SK-N-SH (cell line): ENCODE results near the gene STARD10. TPM values are rescaled to one million over a fixed set of nuclear protein-coding genes. Genes with fewer than 3 reads are reported as not detected.

ENCODE experiments used
- CTCF ChIA-PET: fragments of 300-600, 350-600 bp; formaldehyde crosslinking; extraction: SDS; loops from one replicate; lab custom pipeline; 2021; lab: Yijun Ruan, JAX
- POLR2A ChIA-PET: fragments of 350-600 bp; sonication (Branson Sonifier 250); formaldehyde crosslinking; extraction: SDS; loops from one replicate; lab custom pipeline; 2020; ENCODE audit warnings: antibody characterized with exemption, inconsistent platforms; lab: Yijun Ruan, JAX
- DNase-seq: peaks from one replicate; pipeline ENCODE4 v3.0.0; 2012
- H2AFZ ChIP-seq: fragments of 200-600 bp; sonication (generic); 2 replicates; pipeline ENCODE4 v1.8.1; 2016; ENCODE audit warnings: antibody characterized with exemption, mild to moderate bottlenecking, low read depth
- H3F3A ChIP-seq: fragments of 200-600 bp; sonication (generic); replicated peaks from 2 replicates; pipeline ENCODE3; 2016; ENCODE audit warnings: antibody characterized with exemption, mild to moderate bottlenecking; ENCODE audit not compliant: insufficient read depth
- H3K27ac ChIP-seq, 2 experiments: fragments of 200-500 bp in 1 of 2; fragments of 200-600 bp in 1 of 2; sonication (Bioruptor generic) in 1 of 2; sonication (generic), shearing (Covaris generic) in 1 of 2; 2 replicates each; pipeline versions ENCODE4 v1.5.1 to v1.6.1; 2014 to 2016; ENCODE audit warnings: low read depth in 2 of 2, inconsistent platforms in 1 of 2, low read length in 1 of 2, mild to moderate bottlenecking in 1 of 2, mixed read lengths in 1 of 2
- H3K27me3 ChIP-seq: fragments of 200-600 bp; sonication (generic), shearing (Covaris generic); 2 replicates; pipeline ENCODE4 v1.6.1; 2016; ENCODE audit warnings: mixed run types; ENCODE audit not compliant: insufficient read depth
- H3K36me3 ChIP-seq, 2 experiments: fragments of 200-500 bp in 1 of 2; fragments of 200-600 bp in 1 of 2; sonication (Bioruptor generic) in 1 of 2; sonication (generic) in 1 of 2; replicated peaks in 1 of 2; 2 replicates each; pipeline versions ENCODE3 to v1.5.1; 2014 to 2016; ENCODE audit warnings: low read length in 1 of 2, mild to moderate bottlenecking in 1 of 2; ENCODE audit not compliant: insufficient read depth in 2 of 2, control insufficient read depth in 1 of 2
- H3K4me1 ChIP-seq, 2 experiments: fragments of 200-500 bp in 1 of 2; fragments of 200-600 bp in 1 of 2; sonication (Bioruptor generic) in 1 of 2; sonication (generic), shearing (Covaris generic) in 1 of 2; 2 replicates each; pipeline versions ENCODE4 v1.5.1 to v1.6.1; 2014 to 2016; ENCODE audit warnings: low read depth in 1 of 2, low read length in 1 of 2, mixed run types in 1 of 2; ENCODE audit not compliant: insufficient read depth in 2 of 2, control insufficient read depth in 1 of 2
- H3K4me2 ChIP-seq: fragments of 200-600 bp; sonication (generic), shearing (Covaris generic); 2 replicates; pipeline ENCODE4 v1.6.1; 2017; ENCODE audit warnings: mixed run types
- H3K4me3 ChIP-seq, 2 experiments: fragments of 200-500 bp in 1 of 2; fragments of 200-600 bp in 1 of 2; sonication (Bioruptor generic) in 1 of 2; sonication (generic), shearing (Covaris generic) in 1 of 2; 2 replicates each; pipeline versions ENCODE4 v1.5.1 to v1.8.1; 2014 to 2016; ENCODE audit warnings: low read depth in 2 of 2, inconsistent platforms in 1 of 2, low read length in 1 of 2, mild to moderate bottlenecking in 1 of 2, mixed read lengths in 1 of 2, moderate library complexity in 1 of 2
- H3K79me2 ChIP-seq: fragments of 200-600 bp; sonication (generic); 2 replicates; pipeline ENCODE4 v1.8.1; 2017; ENCODE audit warnings: mild to moderate bottlenecking; ENCODE audit not compliant: insufficient read depth
- H3K9ac ChIP-seq: fragments of 200-600 bp; sonication (generic); 2 replicates; pipeline ENCODE4 v1.6.1; 2017; ENCODE audit warnings: mixed run types
- H3K9me2 ChIP-seq: fragments of 200-600 bp; sonication (generic); 2 replicates; pipeline ENCODE4 v1.6.1; 2017; ENCODE audit warnings: mixed run types
- H3K9me3 ChIP-seq: fragments of 200-600 bp; sonication (generic); 2 replicates; pipeline ENCODE4 v1.6.1; 2017; ENCODE audit warnings: mixed run types, mild to moderate bottlenecking, moderate library complexity
- H4K20me1 ChIP-seq: fragments of 200-600 bp; sonication (generic); 2 replicates; pipeline ENCODE4 v1.6.1; 2017; ENCODE audit warnings: mild to moderate bottlenecking, mixed run types; ENCODE audit not compliant: insufficient read depth
- CHD2 ChIP-seq: fragments of 150-350 bp; IDR thresholded peaks from 2 replicates; pipeline ENCODE4 v1.6.1; 2018; ENCODE audit warnings: low read length; ENCODE audit not compliant: partially characterized antibody
- EP300 ChIP-seq, 2 experiments: IDR thresholded peaks; 2 replicates each; pipeline versions ENCODE4 v1.4.0 to v1.6.1; 2012; ENCODE audit warnings: borderline replicate concordance in 1 of 2, low read depth in 1 of 2, low read length in 1 of 2
- MXI1 ChIP-seq: IDR thresholded peaks from 2 replicates; pipeline ENCODE4 v1.6.1; 2012; ENCODE audit warnings: mild to moderate bottlenecking, low read depth, low read length, improper control_type of control experiment
- NRF1 ChIP-seq: IDR thresholded peaks from 2 replicates; pipeline ENCODE4 v1.6.1; 2012; ENCODE audit warnings: low read depth, mild to moderate bottlenecking, low read length
- PBX3 ChIP-seq: IDR thresholded peaks from 2 replicates; pipeline ENCODE4; 2012
- POLR2AphosphoS5 ChIP-seq: IDR thresholded peaks from 2 replicates; pipeline ENCODE4 v1.6.1; 2012; ENCODE audit warnings: low read depth, low read length
- RAD21 ChIP-seq: IDR thresholded peaks from 2 replicates; pipeline ENCODE4 v1.6.1; 2012; ENCODE audit warnings: mild to moderate bottlenecking, low read length
- RCOR1 ChIP-seq: fragments of 150-350 bp; IDR thresholded peaks from 2 replicates; pipeline ENCODE4 v1.6.1; 2017; ENCODE audit warnings: antibody characterized with exemption, low read length
- RFX5 ChIP-seq: IDR thresholded peaks from 2 replicates; pipeline ENCODE4 v1.6.1; 2012; ENCODE audit warnings: mild to moderate bottlenecking, improper control_type of control experiment, low read length
- RXRA ChIP-seq: IDR thresholded peaks from 2 replicates; pipeline ENCODE4 v1.4.0; 2012; ENCODE audit warnings: low read depth, mild to moderate bottlenecking, borderline replicate concordance
- SIN3A ChIP-seq: IDR thresholded peaks from 2 replicates; pipeline ENCODE4 v1.6.1; 2012; ENCODE audit warnings: low read depth, mild to moderate bottlenecking, low read length, moderate library complexity, borderline replicate concordance
- TAF1 ChIP-seq: IDR thresholded peaks from 2 replicates; pipeline ENCODE4 v1.6.1; 2012; ENCODE audit warnings: low read depth, mild to moderate bottlenecking, low read length, moderate library complexity, borderline replicate concordance
- TCF12 ChIP-seq: IDR thresholded peaks from 2 replicates; pipeline ENCODE4 v1.4.0; 2012
- TEAD4 ChIP-seq: IDR thresholded peaks from 2 replicates; pipeline ENCODE4 v1.4.0; 2012; ENCODE audit warnings: mild to moderate bottlenecking, borderline replicate concordance; ENCODE audit not compliant: insufficient read depth
- USF1 ChIP-seq: IDR thresholded peaks from 2 replicates; pipeline ENCODE4 v1.4.0; 2012; ENCODE audit warnings: low read depth, borderline replicate concordance
- YY1 ChIP-seq: IDR thresholded peaks from 2 replicates; pipeline ENCODE4 v1.4.0; 2012; ENCODE audit warnings: low read depth, mild to moderate bottlenecking
- WGBS: methylation state at CpG from one replicate; pipeline ENCODE4 v1.1.6; 2017; ENCODE audit warnings: low lambda C conversion rate; 5-methylcytosine and 5-hydroxymethylcytosine counted together
- polyA plus RNA-seq, 3 experiments: library from polyadenylated mRNA; depleted of rRNA; stranded (reverse); fragments of >200 nt; gene quantifications; 2 replicates each; pipeline ENCODE4 v1.2.3, GENCODE V29; 2012
- TF ChIP-seq, protein P1 (sequence below): IDR thresholded peaks from 2 replicates; pipeline ENCODE4 v1.4.0; 2012; ENCODE audit warnings: low read depth, borderline replicate concordance
- TF ChIP-seq, protein P2 (sequence below): IDR thresholded peaks from 2 replicates; pipeline ENCODE4 v1.4.0; 2012; ENCODE audit warnings: low read depth
- TF ChIP-seq, protein P3 (sequence below): IDR thresholded peaks from 2 replicates; pipeline ENCODE4 v1.6.1; 2012; ENCODE audit warnings: mild to moderate bottlenecking, low read depth, low read length, moderate library complexity

STARD10 gene
- polyA plus RNA-seq, 1 of the 3 experiments (the other 2 are of a cell fraction): 47.7 TPM

- Histone ChIP-seq H3F3A (no peaks in the 10 kb centered on the region), H2AFZ (no peak overlapping the region), H3K79me2 (no peaks in the 10 kb centered on the region), H3K27me3 (no peaks in the 10 kb centered on the region), H3K9me3 (no peaks in the 10 kb centered on the region), H3K4me1 (peaks cover 26 to 84% of the 10 kb centered on the region in 2 experiments), H3K27ac (no peak overlapping the region; a peak in 1 of 4 replicates), H3K4me3 (no peak overlapping the region), H4K20me1 (no peaks in the 10 kb centered on the region), H3K36me3 (no peaks in the 10 kb centered on the region), H3K9ac (no peak overlapping the region), H3K4me2 (no peak overlapping the region), H3K9me2 (no peaks in the 10 kb centered on the region)
- DNase-seq: no peak
- ChIA-PET POLR2A (interaction anchor here (0.9 to 1.0 kb wide), 2 partner anchors 18 to 60 kb away, joined by 3 read pairs; no protein-coding TSS in a partner anchor), CTCF (interaction anchor here (0.6 to 4.8 kb wide), 8 partner anchors 9 to 702 kb away, joined by 3 to 33 read pairs (median 4); partner anchors contain the start of gene STARD10)
- TF ChIP-seq, protein P1, sequence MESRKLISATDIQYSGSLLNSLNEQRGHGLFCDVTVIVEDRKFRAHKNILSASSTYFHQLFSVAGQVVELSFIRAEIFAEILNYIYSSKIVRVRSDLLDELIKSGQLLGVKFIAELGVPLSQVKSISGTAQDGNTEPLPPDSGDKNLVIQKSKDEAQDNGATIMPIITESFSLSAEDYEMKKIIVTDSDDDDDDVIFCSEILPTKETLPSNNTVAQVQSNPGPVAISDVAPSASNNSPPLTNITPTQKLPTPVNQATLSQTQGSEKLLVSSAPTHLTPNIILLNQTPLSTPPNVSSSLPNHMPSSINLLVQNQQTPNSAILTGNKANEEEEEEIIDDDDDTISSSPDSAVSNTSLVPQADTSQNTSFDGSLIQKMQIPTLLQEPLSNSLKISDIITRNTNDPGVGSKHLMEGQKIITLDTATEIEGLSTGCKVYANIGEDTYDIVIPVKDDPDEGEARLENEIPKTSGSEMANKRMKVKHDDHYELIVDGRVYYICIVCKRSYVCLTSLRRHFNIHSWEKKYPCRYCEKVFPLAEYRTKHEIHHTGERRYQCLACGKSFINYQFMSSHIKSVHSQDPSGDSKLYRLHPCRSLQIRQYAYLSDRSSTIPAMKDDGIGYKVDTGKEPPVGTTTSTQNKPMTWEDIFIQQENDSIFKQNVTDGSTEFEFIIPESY: no peak
- TF ChIP-seq CHD2 (no peak), TCF12 (no peak), SIN3A (no peak), MXI1 (no peak), TAF1 (no peak), EP300 (IDR thresholded peaks at IDR 0.05; ENCODE audit: borderline replicate concordance in 1 of 2, low read depth in 1 of 2, low read length in 1 of 2) (no peak), RXRA (no peak), TEAD4 (no peak), NRF1 (no peak), USF1 (no peak), YY1 (no peak), RAD21 (no peak), POLR2AphosphoS5 (no peak), RCOR1 (no peak), PBX3 (no peak), RFX5 (no peak)
- TF ChIP-seq, protein P2, sequence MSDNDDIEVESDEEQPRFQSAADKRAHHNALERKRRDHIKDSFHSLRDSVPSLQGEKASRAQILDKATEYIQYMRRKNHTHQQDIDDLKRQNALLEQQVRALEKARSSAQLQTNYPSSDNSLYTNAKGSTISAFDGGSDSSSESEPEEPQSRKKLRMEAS: no peak
- TF ChIP-seq, protein P3, sequence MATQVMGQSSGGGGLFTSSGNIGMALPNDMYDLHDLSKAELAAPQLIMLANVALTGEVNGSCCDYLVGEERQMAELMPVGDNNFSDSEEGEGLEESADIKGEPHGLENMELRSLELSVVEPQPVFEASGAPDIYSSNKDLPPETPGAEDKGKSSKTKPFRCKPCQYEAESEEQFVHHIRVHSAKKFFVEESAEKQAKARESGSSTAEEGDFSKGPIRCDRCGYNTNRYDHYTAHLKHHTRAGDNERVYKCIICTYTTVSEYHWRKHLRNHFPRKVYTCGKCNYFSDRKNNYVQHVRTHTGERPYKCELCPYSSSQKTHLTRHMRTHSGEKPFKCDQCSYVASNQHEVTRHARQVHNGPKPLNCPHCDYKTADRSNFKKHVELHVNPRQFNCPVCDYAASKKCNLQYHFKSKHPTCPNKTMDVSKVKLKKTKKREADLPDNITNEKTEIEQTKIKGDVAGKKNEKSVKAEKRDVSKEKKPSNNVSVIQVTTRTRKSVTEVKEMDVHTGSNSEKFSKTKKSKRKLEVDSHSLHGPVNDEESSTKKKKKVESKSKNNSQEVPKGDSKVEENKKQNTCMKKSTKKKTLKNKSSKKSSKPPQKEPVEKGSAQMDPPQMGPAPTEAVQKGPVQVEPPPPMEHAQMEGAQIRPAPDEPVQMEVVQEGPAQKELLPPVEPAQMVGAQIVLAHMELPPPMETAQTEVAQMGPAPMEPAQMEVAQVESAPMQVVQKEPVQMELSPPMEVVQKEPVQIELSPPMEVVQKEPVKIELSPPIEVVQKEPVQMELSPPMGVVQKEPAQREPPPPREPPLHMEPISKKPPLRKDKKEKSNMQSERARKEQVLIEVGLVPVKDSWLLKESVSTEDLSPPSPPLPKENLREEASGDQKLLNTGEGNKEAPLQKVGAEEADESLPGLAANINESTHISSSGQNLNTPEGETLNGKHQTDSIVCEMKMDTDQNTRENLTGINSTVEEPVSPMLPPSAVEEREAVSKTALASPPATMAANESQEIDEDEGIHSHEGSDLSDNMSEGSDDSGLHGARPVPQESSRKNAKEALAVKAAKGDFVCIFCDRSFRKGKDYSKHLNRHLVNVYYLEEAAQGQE: no peak
- 97% methylated on average over 5 of the region's 9 CpGs for WGBS
Measured at GRCh38 chr11:72776117-72776843, 17.6 kb downstream of the STARD10 start.
